Measurements from ENCODE around the gene FAM50B. TPM values are rescaled to one million over a fixed set of nuclear protein-coding genes. Genes with fewer than 3 reads are reported as not detected.
A peak's percentile ranks its signal among the peaks of the same experiment; 100 is the strongest.

The FAM50B gene
- total and polyA plus RNA-seq, 2 of the 13 experiments (the other 11 are each of a cell fraction or from before 2014, with no cell fraction given), result 0.05 TPM; not detected in 1

DNA sequence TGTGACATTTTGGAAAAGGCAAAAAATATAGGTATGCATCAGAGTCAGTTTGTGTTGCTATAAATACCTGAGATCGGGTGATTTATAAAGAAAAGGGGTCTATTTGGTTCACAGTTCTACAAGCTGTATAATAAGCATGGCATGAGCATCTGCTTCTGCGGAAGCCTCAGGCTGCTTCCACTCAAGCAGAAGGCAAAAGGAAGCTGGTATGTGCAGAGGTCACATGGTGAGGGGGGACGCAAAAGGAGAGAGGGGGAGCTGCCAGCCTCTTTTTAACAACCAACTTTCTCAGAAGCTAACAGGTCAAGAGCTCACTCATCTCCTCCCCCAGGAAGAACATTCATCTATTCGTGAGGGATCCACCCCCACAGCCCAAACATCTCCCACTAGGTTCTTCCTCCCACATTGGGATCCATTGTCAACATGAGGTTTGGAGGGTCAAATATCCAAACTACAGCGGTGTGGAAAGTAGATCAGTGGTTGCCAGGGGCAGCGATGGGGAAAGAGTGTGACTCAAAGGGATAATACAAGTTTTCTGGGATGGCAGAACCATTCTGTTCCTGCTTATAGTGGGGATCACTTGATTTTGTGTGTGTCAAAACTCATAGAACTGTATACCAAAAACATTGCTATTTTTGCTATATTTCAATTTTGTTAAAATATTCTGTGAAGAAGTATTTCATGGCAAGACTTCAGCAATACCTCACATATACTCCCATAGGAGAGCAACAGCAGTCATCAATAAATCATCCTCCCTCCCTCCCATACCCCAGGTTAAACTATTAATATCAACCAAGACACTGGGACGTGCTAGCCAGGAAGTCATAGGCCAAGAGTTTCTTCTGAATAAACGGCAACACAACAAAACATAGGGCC is 9.9 kb upstream of the FAM50B start (continued):
- TF ChIP-seq LCORL (IDR thresholded peaks at IDR 0.05) (peak; percentile 95), LCORL (CRISPR knock-in tag; IDR thresholded peaks at IDR 0.05) (peak; percentile 98), ZNF605 (CRISPR knock-in tag; IDR thresholded peaks at IDR 0.05) (peak; percentile 98), ZSCAN21 (CRISPR knock-in tag; IDR thresholded peaks at IDR 0.05; ENCODE audit: borderline replicate concordance) (no peak; the same call in 1 of the 2 replicates), MAF1 (CRISPR knock-in tag; IDR thresholded peaks at IDR 0.05; ENCODE audit: borderline replicate concordance) (no peak), BHLHE40 (IDR thresholded peaks at IDR 0.05; ENCODE audit: low read length) (no peak), MED1 (CRISPR knock-in tag; IDR thresholded peaks at IDR 0.05) (peak; percentile 78), SMYD3 (CRISPR knock-in tag; IDR thresholded peaks at IDR 0.05) (no peak), ZFP90 (CRISPR knock-in tag; IDR thresholded peaks at IDR 0.05; ENCODE audit: borderline replicate concordance) (no peak), ZNF530 (CRISPR knock-in tag; IDR thresholded peaks at IDR 0.05; ENCODE audit: low read depth) (no peak), SP4 (CRISPR knock-in tag; IDR thresholded peaks at IDR 0.05) (no peak), MEIS1 (CRISPR knock-in tag; IDR thresholded peaks at IDR 0.05; ENCODE audit: borderline replicate concordance) (peak; percentile 1; the same call in 1 of the 2 replicates), SP2 (CRISPR knock-in tag; IDR thresholded peaks at IDR 0.05) (no peak)
- TF ChIP-seq, protein P1, sequence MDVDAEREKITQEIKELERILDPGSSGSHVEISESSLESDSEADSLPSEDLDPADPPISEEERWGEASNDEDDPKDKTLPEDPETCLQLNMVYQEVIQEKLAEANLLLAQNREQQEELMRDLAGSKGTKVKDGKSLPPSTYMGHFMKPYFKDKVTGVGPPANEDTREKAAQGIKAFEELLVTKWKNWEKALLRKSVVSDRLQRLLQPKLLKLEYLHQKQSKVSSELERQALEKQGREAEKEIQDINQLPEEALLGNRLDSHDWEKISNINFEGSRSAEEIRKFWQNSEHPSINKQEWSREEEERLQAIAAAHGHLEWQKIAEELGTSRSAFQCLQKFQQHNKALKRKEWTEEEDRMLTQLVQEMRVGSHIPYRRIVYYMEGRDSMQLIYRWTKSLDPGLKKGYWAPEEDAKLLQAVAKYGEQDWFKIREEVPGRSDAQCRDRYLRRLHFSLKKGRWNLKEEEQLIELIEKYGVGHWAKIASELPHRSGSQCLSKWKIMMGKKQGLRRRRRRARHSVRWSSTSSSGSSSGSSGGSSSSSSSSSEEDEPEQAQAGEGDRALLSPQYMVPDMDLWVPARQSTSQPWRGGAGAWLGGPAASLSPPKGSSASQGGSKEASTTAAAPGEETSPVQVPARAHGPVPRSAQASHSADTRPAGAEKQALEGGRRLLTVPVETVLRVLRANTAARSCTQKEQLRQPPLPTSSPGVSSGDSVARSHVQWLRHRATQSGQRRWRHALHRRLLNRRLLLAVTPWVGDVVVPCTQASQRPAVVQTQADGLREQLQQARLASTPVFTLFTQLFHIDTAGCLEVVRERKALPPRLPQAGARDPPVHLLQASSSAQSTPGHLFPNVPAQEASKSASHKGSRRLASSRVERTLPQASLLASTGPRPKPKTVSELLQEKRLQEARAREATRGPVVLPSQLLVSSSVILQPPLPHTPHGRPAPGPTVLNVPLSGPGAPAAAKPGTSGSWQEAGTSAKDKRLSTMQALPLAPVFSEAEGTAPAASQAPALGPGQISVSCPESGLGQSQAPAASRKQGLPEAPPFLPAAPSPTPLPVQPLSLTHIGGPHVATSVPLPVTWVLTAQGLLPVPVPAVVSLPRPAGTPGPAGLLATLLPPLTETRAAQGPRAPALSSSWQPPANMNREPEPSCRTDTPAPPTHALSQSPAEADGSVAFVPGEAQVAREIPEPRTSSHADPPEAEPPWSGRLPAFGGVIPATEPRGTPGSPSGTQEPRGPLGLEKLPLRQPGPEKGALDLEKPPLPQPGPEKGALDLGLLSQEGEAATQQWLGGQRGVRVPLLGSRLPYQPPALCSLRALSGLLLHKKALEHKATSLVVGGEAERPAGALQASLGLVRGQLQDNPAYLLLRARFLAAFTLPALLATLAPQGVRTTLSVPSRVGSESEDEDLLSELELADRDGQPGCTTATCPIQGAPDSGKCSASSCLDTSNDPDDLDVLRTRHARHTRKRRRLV (CRISPR knock-in tag; IDR thresholded peaks at IDR 0.05), result no peak
- TF ChIP-seq, protein P2, sequence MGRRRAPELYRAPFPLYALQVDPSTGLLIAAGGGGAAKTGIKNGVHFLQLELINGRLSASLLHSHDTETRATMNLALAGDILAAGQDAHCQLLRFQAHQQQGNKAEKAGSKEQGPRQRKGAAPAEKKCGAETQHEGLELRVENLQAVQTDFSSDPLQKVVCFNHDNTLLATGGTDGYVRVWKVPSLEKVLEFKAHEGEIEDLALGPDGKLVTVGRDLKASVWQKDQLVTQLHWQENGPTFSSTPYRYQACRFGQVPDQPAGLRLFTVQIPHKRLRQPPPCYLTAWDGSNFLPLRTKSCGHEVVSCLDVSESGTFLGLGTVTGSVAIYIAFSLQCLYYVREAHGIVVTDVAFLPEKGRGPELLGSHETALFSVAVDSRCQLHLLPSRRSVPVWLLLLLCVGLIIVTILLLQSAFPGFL (CRISPR knock-in tag; IDR thresholded peaks at IDR 0.05), result no peak
- TF ChIP-seq, protein P3, sequence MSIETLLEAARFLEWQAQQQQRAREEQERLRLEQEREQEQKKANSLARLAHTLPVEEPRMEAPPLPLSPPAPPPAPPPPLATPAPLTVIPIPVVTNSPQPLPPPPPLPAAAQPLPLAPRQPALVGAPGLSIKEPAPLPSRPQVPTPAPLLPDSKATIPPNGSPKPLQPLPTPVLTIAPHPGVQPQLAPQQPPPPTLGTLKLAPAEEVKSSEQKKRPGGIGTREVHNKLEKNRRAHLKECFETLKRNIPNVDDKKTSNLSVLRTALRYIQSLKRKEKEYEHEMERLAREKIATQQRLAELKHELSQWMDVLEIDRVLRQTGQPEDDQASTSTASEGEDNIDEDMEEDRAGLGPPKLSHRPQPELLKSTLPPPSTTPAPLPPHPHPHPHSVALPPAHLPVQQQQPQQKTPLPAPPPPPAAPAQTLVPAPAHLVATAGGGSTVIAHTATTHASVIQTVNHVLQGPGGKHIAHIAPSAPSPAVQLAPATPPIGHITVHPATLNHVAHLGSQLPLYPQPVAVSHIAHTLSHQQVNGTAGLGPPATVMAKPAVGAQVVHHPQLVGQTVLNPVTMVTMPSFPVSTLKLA (IDR thresholded peaks at IDR 0.05), result no peak
- TF ChIP-seq, protein P4, sequence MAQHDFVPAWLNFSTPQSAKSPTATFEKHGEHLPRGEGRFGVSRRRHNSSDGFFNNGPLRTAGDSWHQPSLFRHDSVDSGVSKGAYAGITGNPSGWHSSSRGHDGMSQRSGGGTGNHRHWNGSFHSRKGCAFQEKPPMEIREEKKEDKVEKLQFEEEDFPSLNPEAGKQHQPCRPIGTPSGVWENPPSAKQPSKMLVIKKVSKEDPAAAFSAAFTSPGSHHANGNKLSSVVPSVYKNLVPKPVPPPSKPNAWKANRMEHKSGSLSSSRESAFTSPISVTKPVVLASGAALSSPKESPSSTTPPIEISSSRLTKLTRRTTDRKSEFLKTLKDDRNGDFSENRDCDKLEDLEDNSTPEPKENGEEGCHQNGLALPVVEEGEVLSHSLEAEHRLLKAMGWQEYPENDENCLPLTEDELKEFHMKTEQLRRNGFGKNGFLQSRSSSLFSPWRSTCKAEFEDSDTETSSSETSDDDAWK (CRISPR knock-in tag; IDR thresholded peaks at IDR 0.05), result no peak
- TF ChIP-seq, protein P5, sequence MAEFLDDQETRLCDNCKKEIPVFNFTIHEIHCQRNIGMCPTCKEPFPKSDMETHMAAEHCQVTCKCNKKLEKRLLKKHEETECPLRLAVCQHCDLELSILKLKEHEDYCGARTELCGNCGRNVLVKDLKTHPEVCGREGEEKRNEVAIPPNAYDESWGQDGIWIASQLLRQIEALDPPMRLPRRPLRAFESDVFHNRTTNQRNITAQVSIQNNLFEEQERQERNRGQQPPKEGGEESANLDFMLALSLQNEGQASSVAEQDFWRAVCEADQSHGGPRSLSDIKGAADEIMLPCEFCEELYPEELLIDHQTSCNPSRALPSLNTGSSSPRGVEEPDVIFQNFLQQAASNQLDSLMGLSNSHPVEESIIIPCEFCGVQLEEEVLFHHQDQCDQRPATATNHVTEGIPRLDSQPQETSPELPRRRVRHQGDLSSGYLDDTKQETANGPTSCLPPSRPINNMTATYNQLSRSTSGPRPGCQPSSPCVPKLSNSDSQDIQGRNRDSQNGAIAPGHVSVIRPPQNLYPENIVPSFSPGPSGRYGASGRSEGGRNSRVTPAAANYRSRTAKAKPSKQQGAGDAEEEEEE (CRISPR knock-in tag; IDR thresholded peaks at IDR 0.05; ENCODE audit: borderline replicate concordance), result no peak

Data from HepG2 (cell line).